ENCODE data around the gene CD48. TPM values are rescaled to one million over a fixed set of nuclear protein-coding genes. Genes with fewer than 3 reads are reported as not detected.

The CD48 gene, protein sequence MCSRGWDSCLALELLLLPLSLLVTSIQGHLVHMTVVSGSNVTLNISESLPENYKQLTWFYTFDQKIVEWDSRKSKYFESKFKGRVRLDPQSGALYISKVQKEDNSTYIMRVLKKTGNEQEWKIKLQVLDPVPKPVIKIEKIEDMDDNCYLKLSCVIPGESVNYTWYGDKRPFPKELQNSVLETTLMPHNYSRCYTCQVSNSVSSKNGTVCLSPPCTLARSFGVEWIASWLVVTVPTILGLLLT
- not detected in 2 replicates for total RNA-seq

DNA sequence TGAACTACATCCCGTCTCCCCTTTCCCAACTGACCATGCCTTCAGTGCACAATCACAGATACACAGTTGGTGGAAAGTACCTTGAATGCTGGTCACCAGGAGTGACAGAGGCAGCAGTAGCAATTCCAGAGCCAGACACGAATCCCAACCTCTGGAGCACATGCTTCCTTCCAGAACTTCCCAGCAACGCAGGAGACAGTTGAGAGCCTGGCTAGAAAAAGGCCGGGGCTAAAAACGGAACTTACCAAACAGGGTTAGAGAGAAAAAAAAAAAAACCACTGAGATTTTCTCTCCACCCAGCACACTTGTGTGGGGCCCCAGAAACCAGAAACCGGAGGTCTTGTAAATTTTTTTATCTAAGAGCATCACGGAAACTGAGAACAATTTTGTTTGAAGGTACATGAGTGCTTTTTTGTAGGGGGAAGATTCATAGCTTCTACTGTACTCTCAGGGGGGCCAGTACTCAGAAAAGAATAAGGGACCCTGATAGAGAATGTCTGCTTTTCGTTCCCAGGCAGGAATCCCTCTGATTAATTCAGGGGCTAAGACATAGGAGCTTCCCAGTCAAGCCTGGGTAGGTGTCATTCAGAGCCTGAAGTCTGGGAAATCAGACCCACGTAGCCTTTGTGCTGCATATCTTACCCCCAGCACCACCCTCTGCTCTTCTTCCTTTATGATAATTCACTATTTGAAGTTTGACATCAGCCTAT is at the start of gene CD48:
CD48 (minus strand) TSS at position 221 of the 710 bp plus-strand sequence; CDS start at position 162, 59 bp downstream.

DNA sequence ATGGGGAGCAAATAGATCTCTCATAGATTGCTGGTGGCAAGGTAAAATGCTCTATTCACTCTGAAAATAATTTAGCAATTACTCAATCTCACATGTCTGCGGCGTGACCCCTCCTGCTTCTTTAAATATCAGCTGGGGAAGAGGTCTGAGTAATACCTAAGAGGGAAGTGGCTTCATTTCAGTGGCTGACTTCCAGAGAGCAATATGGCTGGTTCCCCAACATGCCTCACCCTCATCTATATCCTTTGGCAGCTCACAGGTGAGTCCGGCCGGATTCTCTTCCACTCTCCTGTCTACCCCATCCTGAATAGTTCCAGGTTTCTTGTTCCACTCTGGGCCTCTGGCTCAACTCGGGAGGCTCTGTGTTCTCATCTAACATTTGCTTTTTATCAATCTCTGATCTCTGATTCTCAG is 27.5 kb upstream of the CD48 start, which contains the start of gene SLAMF7:
SLAMF7 (plus strand) TSS at position 150 of the 414 bp plus-strand sequence; CDS start at position 205, 55 bp downstream.

GRCh38 chr1:160646711-160647328 is 64.8 kb downstream of the CD48 start, which contains the start of gene SLAMF1:
Gene SLAMF1, minus strand, starts transcription at chr1:160647044. Its CDS starts 99 bp downstream, at chr1:160646945.

Other genes starting within 250 kb of the CD48 start
- not detected in 2 replicates for gene SLAMF6, start 188.6 kb downstream of the CD48 start, total RNA-seq
- not detected in 2 replicates for gene CD84, start 132.3 kb downstream of the CD48 start, total RNA-seq
- gene SLAMF1, start 64.8 kb downstream of the CD48 start, total RNA-seq, result not detected in 2 replicates
- not detected in 2 replicates for gene SLAMF7, start 27.4 kb upstream of the CD48 start, total RNA-seq
- not detected in 2 replicates for gene LY9, start 84.4 kb upstream of the CD48 start, total RNA-seq
- 0.70 and 4.0 TPM in 2 replicates for gene CD244, start 151.1 kb upstream of the CD48 start, total RNA-seq
- gene ITLN1, start 173.4 kb upstream of the CD48 start, total RNA-seq, result 3.5 and 123 TPM in 2 replicates
- gene ITLN2, start 243.0 kb upstream of the CD48 start, total RNA-seq, result 0.47 TPM in 1 of 2 replicates, not detected in the other